ENCODE data around the gene CRCP. TPM values are rescaled to one million over a fixed set of nuclear protein-coding genes. Genes with fewer than 3 reads are reported as not detected.
"Not testable (repeated sequence)": the region's sequence is repeated elsewhere in the genome, so short reads cannot be mapped to it uniquely, and the experiment has no call there.

CRCP gene
- total RNA-seq, 1 donor from 2014 or later: 37.9 TPM

GRCh38 chr7:66170309-66171231, 55.9 kb downstream of the CRCP start:
- intact Hi-C loops (cut with micrococcal nuclease): no loop called here
- DNase-seq (ENCODE audit: low spot score): no peak
- no peak overlapping the region for H3K27ac Mint-ChIP-seq
- no peaks in the 10 kb centered on the region for H3K36me3 Mint-ChIP-seq (ENCODE audit: low read depth)
- H3K27me3 Mint-ChIP-seq (ENCODE audit: low read depth): no peaks in the 10 kb centered on the region
- no peaks in the 10 kb centered on the region for H3K9me3 Mint-ChIP-seq
- H3K4me3 Mint-ChIP-seq (ENCODE audit: low read depth): no peak overlapping the region
- peaks cover 1% of the 10 kb centered on the region for H3K4me1 Mint-ChIP-seq (ENCODE audit: low read depth)

- H3K36me3 Mint-ChIP-seq (ENCODE audit: low read depth); H3K9me3 Mint-ChIP-seq; DNase-seq (ENCODE audit: low spot score); H3K27me3 Mint-ChIP-seq (ENCODE audit: low read depth); H3K4me1 Mint-ChIP-seq (ENCODE audit: low read depth); intact Hi-C loops (cut with micrococcal nuclease); H3K4me3 Mint-ChIP-seq (ENCODE audit: low read depth); H3K27ac Mint-ChIP-seq: not testable (repeated sequence)
Measured at GRCh38 chr7:66172536-66173401, 58.1 kb downstream of the CRCP start.

DNA sequence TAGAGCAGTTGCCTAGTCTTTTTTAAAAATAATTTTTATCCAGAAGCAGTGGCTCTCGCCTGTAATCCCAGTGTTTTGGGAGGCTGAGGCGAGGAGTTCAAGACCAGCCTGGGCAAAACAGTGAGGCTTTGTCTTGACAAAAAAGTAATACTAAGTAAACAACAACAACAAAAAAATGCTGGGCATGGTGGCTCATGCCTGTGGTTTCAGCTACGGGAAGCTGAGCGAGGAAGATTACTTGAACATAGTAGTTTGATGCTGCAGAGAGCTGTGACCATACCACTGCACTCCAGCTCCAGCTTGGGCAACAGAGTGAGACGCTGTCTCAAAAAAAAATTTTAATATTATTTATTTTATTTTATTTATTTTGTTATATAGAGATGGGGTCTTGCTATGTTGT, 59.2 kb downstream of the CRCP start:
- H3K9me3 Mint-ChIP-seq: no peaks in the 10 kb centered on the region
- no peaks in the 10 kb centered on the region for H3K36me3 Mint-ChIP-seq (ENCODE audit: low read depth)
- no peak for DNase-seq (ENCODE audit: low spot score)
- H3K27ac Mint-ChIP-seq: no peak overlapping the region
- H3K4me3 Mint-ChIP-seq (ENCODE audit: low read depth): no peak overlapping the region
- no peaks in the 10 kb centered on the region for H3K27me3 Mint-ChIP-seq (ENCODE audit: low read depth)
- H3K4me1 Mint-ChIP-seq (ENCODE audit: low read depth): peaks cover 1% of the 10 kb centered on the region
- intact Hi-C loops (cut with micrococcal nuclease): no loop called here

DNA sequence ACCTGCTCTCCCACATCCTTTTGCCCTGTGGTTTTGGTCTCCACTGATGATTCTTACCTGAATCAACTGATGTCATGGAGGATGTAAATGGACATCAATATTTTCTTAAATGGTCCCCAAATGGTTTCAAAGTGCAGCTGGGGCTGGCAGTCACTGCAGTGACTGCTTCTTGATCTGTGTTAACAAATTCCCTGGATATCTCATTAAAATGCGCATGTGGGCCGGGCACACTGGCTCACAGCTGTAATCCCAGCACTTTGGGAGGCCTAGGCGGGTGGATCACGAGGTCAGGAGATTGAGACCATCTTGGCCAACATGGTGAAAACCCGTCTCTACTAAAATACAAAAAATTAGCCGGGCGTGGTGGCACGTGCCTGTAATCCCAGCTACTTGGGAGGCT, 60.4 kb downstream of the CRCP start:
- H3K27me3 Mint-ChIP-seq (ENCODE audit: low read depth); H3K36me3 Mint-ChIP-seq (ENCODE audit: low read depth); intact Hi-C loops (cut with micrococcal nuclease); H3K9me3 Mint-ChIP-seq; H3K27ac Mint-ChIP-seq; H3K4me1 Mint-ChIP-seq (ENCODE audit: low read depth); H3K4me3 Mint-ChIP-seq (ENCODE audit: low read depth); DNase-seq (ENCODE audit: low spot score): not testable (repeated sequence)

- no peak overlapping the region for H3K27ac Mint-ChIP-seq
- no peaks in the 10 kb centered on the region for H3K9me3 Mint-ChIP-seq
- H3K27me3 Mint-ChIP-seq (ENCODE audit: low read depth): no peaks in the 10 kb centered on the region
- no peak overlapping the region for H3K4me3 Mint-ChIP-seq (ENCODE audit: low read depth)
- DNase-seq (ENCODE audit: low spot score): no peak
- intact Hi-C loops (cut with micrococcal nuclease): no loop called here
- H3K36me3 Mint-ChIP-seq (ENCODE audit: low read depth): no peaks in the 10 kb centered on the region
- peaks cover 1% of the 10 kb centered on the region for H3K4me1 Mint-ChIP-seq (ENCODE audit: low read depth)
Measured at GRCh38 chr7:66176914-66177313, 62.3 kb downstream of the CRCP start.

DNA sequence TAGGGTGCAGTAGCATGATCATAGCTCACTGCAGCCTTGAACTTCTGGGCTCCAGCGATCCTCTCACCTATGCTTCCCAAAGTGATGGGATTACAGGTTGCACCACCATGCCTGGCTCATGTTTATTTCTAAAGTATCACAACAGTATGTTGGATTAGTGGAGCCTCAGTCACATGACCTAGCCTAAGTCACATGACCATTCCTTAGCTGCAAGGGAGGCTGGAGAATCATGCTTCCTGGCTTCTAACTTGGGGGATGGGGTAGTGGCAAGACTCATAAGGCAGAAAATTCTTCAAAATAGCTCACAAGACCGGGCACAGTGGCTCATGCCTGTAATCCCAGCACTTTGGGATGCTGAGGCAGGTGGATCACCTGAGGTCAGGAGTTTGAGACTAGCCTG, 63.6 kb downstream of the CRCP start:
- Mint-ChIP-seq H3K36me3 (ENCODE audit: low read depth) (no peaks in the 10 kb centered on the region), H3K4me3 (ENCODE audit: low read depth) (no peak overlapping the region), H3K27me3 (ENCODE audit: low read depth) (no peaks in the 10 kb centered on the region), H3K27ac (no peak overlapping the region), H3K4me1 (ENCODE audit: low read depth) (no peaks in the 10 kb centered on the region), H3K9me3 (no peaks in the 10 kb centered on the region)
- no peak for DNase-seq (ENCODE audit: low spot score)
- intact Hi-C loops (cut with micrococcal nuclease): no loop called here

GRCh38 chr7:66181329-66181728, 66.7 kb downstream of the CRCP start:
- Mint-ChIP-seq H3K9me3 (no peaks in the 10 kb centered on the region), H3K4me1 (ENCODE audit: low read depth) (no peaks in the 10 kb centered on the region), H3K27ac (no peak overlapping the region), H3K27me3 (ENCODE audit: low read depth) (no peaks in the 10 kb centered on the region), H3K36me3 (ENCODE audit: low read depth) (no peaks in the 10 kb centered on the region), H3K4me3 (ENCODE audit: low read depth) (no peak overlapping the region)
- intact Hi-C loops (cut with micrococcal nuclease): no loop called here
- no peak for DNase-seq (ENCODE audit: low spot score)

- Mint-ChIP-seq H3K9me3 (no peaks in the 10 kb centered on the region), H3K4me3 (ENCODE audit: low read depth) (no peak overlapping the region), H3K27me3 (ENCODE audit: low read depth) (no peaks in the 10 kb centered on the region), H3K4me1 (ENCODE audit: low read depth) (no peaks in the 10 kb centered on the region), H3K36me3 (ENCODE audit: low read depth) (no peaks in the 10 kb centered on the region), H3K27ac (no peak overlapping the region)
- no peak for DNase-seq (ENCODE audit: low spot score)
- intact Hi-C loops (cut with micrococcal nuclease): no loop called here
Measured at GRCh38 chr7:66181845-66182244, 67.2 kb downstream of the CRCP start.

DNA sequence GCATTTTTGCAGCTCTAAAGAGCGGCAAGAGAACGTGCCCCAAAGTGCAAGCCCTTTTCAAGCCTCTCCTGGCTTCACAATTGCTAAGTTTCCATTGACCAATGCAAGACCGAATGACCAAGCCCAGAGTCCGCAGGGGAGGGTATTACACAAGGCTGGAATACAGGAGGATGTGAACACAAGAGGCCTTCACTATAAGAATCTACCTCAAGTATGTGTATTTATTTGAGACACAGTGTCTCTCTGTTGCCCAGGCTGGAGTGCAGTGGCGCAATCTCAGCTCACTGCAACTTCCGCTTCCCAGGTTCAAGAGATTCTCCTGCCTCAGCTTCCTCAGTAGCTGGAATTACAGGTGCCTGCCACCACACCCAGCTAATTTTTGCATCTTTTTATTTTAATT, 68.3 kb downstream of the CRCP start:
- Mint-ChIP-seq H3K27me3 (ENCODE audit: low read depth) (no peaks in the 10 kb centered on the region), H3K4me1 (ENCODE audit: low read depth) (no peaks in the 10 kb centered on the region), H3K36me3 (ENCODE audit: low read depth) (no peaks in the 10 kb centered on the region), H3K9me3 (no peaks in the 10 kb centered on the region), H3K27ac (no peak overlapping the region), H3K4me3 (ENCODE audit: low read depth) (no peak overlapping the region)
- intact Hi-C loops (cut with micrococcal nuclease): no loop called here
- no peak for DNase-seq (ENCODE audit: low spot score)

DNA sequence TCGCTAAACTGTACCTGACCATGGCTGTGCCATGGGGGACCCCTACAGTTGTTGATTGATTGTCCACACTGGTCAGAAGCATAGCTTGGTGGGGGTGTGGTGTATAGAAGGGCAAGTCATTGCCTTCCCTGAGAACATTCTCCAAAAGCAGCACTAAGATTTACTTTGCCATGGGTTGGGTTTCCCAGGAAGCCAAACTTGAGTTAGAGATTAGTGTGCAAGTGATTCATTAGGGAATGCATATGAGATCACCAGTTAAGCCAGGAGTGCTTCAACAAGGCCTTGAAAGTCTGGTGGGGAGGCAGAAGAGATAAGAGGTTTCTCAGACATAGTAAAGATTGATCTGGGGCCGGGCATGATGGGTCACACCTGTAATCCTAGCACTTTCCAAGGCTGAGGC, 69.1 kb downstream of the CRCP start:
- Mint-ChIP-seq H3K4me1 (ENCODE audit: low read depth) (no peaks in the 10 kb centered on the region), H3K4me3 (ENCODE audit: low read depth) (no peak overlapping the region), H3K9me3 (no peaks in the 10 kb centered on the region), H3K27ac (no peak overlapping the region), H3K36me3 (ENCODE audit: low read depth) (no peaks in the 10 kb centered on the region), H3K27me3 (ENCODE audit: low read depth) (no peaks in the 10 kb centered on the region)
- no peak for DNase-seq (ENCODE audit: low spot score)
- intact Hi-C loops (cut with micrococcal nuclease): no loop called here

DNA sequence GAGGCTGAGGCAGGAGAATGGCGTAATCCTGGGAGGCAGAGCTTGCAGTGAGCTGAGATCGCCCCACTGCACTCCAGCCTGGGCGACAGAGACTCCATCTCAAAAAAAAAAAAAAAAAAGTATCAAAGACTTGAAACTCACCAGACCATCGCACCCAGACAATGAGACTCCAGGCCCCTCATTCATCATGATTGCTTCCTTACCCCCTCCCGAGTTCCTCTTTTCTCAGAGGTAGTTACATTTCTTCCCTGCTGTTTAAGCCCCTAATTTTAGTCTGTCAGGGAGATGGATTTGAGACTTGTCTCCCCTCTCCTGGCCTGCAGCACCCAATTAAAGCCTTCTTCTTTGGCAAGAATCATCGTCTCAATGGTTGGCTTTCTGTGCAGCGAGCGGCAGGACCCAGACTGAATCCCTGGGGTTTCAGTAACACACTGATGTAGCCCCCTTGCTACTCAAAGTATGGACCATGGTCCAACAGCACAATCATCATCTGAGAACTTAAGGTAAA, 71.1 kb downstream of the CRCP start:
- Mint-ChIP-seq H3K27ac (no peak overlapping the region), H3K9me3 (no peaks in the 10 kb centered on the region), H3K4me3 (ENCODE audit: low read depth) (no peak overlapping the region), H3K27me3 (ENCODE audit: low read depth) (no peaks in the 10 kb centered on the region), H3K4me1 (ENCODE audit: low read depth) (no peaks in the 10 kb centered on the region), H3K36me3 (ENCODE audit: low read depth) (no peaks in the 10 kb centered on the region)
- intact Hi-C loops (cut with micrococcal nuclease): no loop called here
- no peak for DNase-seq (ENCODE audit: low spot score)

DNA sequence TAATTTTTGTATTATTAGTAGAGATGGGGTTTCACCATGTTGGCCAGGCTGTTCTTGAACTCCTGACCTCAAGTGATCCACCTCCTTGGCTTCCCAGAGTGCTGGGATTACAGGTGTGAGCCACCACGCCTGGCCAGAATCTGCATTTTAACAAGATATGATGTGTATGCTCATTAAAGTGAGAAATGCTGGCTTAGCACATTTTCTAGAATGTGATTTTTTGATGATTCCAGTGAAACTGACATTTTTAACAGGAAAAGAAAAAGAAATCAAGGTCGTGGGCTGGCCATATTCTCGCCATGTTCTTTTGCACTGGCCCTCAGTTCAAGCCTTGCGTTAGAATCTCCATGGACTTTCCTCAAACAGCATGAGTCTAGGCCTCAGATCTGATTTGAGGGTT, 72.3 kb downstream of the CRCP start:
- H3K36me3 Mint-ChIP-seq (ENCODE audit: low read depth): no peaks in the 10 kb centered on the region
- H3K27ac Mint-ChIP-seq: no peak overlapping the region
- no peaks in the 10 kb centered on the region for H3K27me3 Mint-ChIP-seq (ENCODE audit: low read depth)
- H3K4me1 Mint-ChIP-seq (ENCODE audit: low read depth): no peaks in the 10 kb centered on the region
- DNase-seq (ENCODE audit: low spot score): no peak
- no peaks in the 10 kb centered on the region for H3K9me3 Mint-ChIP-seq
- no peak overlapping the region for H3K4me3 Mint-ChIP-seq (ENCODE audit: low read depth)
- intact Hi-C loops (cut with micrococcal nuclease): no loop called here

- H3K4me1 Mint-ChIP-seq (ENCODE audit: low read depth): no peaks in the 10 kb centered on the region
- no peaks in the 10 kb centered on the region for H3K27me3 Mint-ChIP-seq (ENCODE audit: low read depth)
- H3K36me3 Mint-ChIP-seq (ENCODE audit: low read depth): no peaks in the 10 kb centered on the region
- DNase-seq (ENCODE audit: low spot score): no peak
- H3K4me3 Mint-ChIP-seq (ENCODE audit: low read depth): no peak overlapping the region
- H3K9me3 Mint-ChIP-seq: no peaks in the 10 kb centered on the region
- intact Hi-C loops (cut with micrococcal nuclease): no loop called here
- no peak overlapping the region for H3K27ac Mint-ChIP-seq
Measured at GRCh38 chr7:66187905-66188304, 73.3 kb downstream of the CRCP start.
